Coronary artery (tissue), 2 donors: ENCODE measurements around the gene ORM1.

Experiments
- DNase-seq: peaks from one replicate; pipeline ENCODE4 v3.0.0-alpha.2; 2017; ENCODE audit warnings: low spot score
- H3K27ac ChIP-seq, 2 donors: fragments of 200-600 bp; sonication (generic); one replicate each; pipeline ENCODE4 v1.5.1; 2016 to 2019
- H3K4me3 ChIP-seq: fragments of 200-600 bp; sonication (generic); 2 replicates; pipeline ENCODE4 v1.5.1; 2016; ENCODE audit warnings: mild to moderate bottlenecking, moderate library complexity
- CTCF ChIP-seq: fragments of 200-600 bp; sonication (generic); IDR thresholded peaks from one replicate; pipeline ENCODE4 v1.5.1; 2019; ENCODE audit warnings: antibody characterized with exemption

The ORM1 gene

GRCh38 chr9:114366334-114367128, 43.6 kb downstream of the ORM1 start:
- TF ChIP-seq CTCF, result no peak
- H3K27ac ChIP-seq, result peak overlapping the region; percentile 55 to 78
- no peak for DNase-seq
- no peak overlapping the region for H3K4me3 ChIP-seq

GRCh38 chr9:114367366-114367765, 44.5 kb downstream of the ORM1 start:
- peak overlapping the region; percentile 55 to 78 for H3K27ac ChIP-seq
- no peak overlapping the region for H3K4me3 ChIP-seq
- DNase-seq, result no peak
- TF ChIP-seq CTCF, result no peak

- Histone ChIP-seq H3K4me3 (no peak overlapping the region), H3K27ac (peak overlapping the region; percentile 55 to 78)
- no peak for DNase-seq
- TF ChIP-seq CTCF, result no peak
Observed at GRCh38 chr9:114367772-114368569, 45.1 kb downstream of the ORM1 start.

DNA sequence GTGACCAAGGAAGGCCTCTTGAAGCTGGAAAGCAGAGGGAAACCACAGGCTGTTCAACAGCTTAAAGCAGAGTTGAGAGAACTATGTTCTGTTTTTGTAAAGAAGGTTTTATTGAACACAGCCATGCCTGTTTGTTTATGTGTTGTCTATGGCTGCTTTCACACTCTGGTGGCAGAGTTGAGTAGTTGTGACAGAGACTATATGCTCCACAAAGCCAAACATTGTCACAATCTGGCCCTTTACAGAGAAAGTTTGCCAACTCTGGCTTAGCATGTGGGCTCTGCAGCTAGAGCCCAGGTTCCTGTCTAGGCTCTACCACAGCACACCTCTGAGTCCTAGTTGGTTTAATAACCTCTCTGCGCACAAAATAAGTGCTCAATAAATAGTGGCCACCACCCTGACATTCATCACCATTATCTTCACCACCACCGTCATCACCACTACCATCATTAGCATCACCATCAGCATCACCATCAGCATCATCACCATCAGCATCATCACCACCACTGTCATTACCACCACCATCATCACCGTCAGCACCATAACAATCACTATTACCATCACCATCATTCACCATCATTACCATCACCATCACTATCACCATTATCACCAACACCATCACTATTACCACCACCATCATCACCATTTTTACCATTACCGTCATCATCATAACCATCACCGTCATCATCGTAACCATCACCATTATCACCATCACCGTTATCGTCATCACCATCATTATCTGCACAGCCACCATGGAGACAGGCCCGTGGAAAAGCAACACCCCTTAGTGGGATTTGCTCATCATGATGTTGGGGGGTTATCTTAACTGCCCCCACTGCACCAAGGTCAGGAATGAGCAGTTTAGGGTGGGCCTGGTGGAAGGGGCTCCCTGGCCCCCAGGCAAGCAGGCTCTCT, 46.6 kb downstream of the ORM1 start:
- peak overlapping the region in 1 of 2 donors; percentile 27 for H3K27ac ChIP-seq
- H3K4me3 ChIP-seq, result no peak overlapping the region
- no peak for TF ChIP-seq CTCF
- no peak for DNase-seq

DNA sequence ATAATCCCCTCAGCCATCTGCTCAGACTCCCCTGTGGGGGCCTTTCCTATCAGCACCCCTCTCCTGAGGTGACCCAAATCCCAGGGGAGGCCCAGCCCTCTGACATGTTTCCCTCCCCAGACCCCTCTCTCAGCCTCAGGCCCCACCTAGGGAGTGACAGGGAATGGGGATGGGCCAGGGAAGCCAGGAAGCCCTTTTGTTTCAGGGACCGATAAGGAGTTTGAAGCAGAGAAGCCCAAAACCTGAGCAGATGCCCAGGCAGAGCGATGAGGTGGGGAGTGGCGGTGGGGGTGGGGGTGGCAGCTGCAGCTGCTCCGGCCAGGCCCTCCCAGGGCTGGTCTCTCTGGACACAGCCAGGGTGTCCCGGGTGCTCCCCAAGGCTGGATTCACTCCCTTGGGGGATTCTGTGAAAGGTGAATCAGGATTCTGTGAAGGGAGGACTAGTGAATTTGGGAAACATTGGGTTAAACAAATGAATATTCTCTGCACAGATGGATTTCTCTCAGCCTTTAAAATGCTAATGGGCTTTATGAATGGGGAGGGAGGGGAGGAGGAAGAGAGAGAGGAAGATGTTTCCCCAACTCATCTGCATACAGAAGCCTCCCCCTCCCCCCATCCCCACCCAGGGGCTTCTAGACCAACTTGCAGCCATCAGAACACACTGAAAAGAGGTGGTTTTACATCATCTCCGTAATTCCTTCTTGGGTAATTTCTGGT, 47.5 kb downstream of the ORM1 start:
- no peak for TF ChIP-seq CTCF
- DNase-seq, result no peak
- Histone ChIP-seq H3K4me3 (no peak overlapping the region), H3K27ac (peak overlapping the region in 1 of 2 donors; percentile 73)

DNA sequence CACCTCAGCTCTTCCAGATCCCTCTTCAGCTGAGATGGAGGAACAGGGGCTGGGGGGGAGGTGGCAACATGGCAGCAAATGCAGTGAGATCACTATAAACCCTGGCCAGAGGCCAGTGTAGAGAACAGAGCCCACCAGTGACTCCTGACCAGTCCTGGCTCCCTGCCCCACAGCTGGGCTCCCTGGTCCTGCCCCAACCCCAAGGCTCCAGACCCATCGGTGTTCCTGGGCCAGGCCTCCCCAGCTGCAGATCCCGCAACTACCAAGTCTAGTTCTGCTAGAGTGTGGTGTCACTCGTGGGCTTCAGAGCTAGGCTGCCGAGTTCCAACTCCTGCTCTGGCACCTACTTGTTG, 48.0 kb downstream of the ORM1 start:
- Histone ChIP-seq H3K27ac (peak overlapping the region; percentile 11 to 73), H3K4me3 (no peak overlapping the region)
- TF ChIP-seq CTCF, result no peak
- no peak for DNase-seq
